Caco-2 (cell line): ENCODE data around the gene TNFRSF17. TPM values are rescaled to one million over a fixed set of nuclear protein-coding genes. Genes with fewer than 3 reads are reported as not detected.

Experiments used
- BruUV-seq: library from RNA; stranded (reverse); fragments of 400-500 nt; replicated peaks from 2 replicates; lab custom pipeline; 2021; lab: Mats Ljungman, UMichigan
- CTCF ChIA-PET: fragments of 300-600 bp; sonication (Branson Sonifier 250); formaldehyde crosslinking; loops from one replicate; lab custom pipeline; 2022; ENCODE audit warnings: antibody characterized with exemption; lab: Charles Lee
- POLR2A ChIA-PET: fragments of 300-600 bp; sonication (Branson Sonifier 250); formaldehyde crosslinking; loops from one replicate; lab custom pipeline; 2022; ENCODE audit warnings: antibody characterized with exemption; lab: Charles Lee
- DNase-seq, 2 experiments: peaks; one replicate each; pipeline versions ENCODE4 v3.0.0 to v3.0.0-alpha.2; 2020 to 2022
- H3K27me3 ChIP-seq: replicated peaks from 2 replicates; pipeline ENCODE4 v1.6.0; 2011; ENCODE audit warnings: low read length; ENCODE audit not compliant: control insufficient read depth, insufficient read depth
- H3K36me3 ChIP-seq: 2 replicates; pipeline ENCODE4 v1.5.1; 2011; ENCODE audit warnings: low read length; ENCODE audit not compliant: control insufficient read depth, insufficient read depth
- H3K4me1 ChIP-seq: fragments of 250-450 bp; sonication (Bioruptor Pico); 2 replicates; pipeline ENCODE4 v1.5.1; 2020; ENCODE audit warnings: mild to moderate bottlenecking
- H3K4me3 ChIP-seq: 2 replicates; pipeline ENCODE4 v1.5.1; 2011; ENCODE audit warnings: low read depth, mild to moderate bottlenecking, control low read depth, low read length
- H3K9me3 ChIP-seq: fragments of 250-450 bp; sonication (Bioruptor Pico); 2 replicates; pipeline ENCODE4 v1.5.1; 2020; ENCODE audit warnings: mild to moderate bottlenecking, moderate library complexity
- H3K27ac Mint-ChIP-seq: one replicate; pipeline ENCODE4 v1.8.0; 2022; ENCODE audit warnings: mixed read lengths; ENCODE audit not compliant: unreplicated experiment
- H3K27me3 Mint-ChIP-seq: one replicate; pipeline ENCODE4 v1.8.0; 2022; ENCODE audit warnings: mixed read lengths; ENCODE audit not compliant: insufficient read depth, unreplicated experiment
- H3K36me3 Mint-ChIP-seq: one replicate; pipeline ENCODE4 v1.8.0; 2022; ENCODE audit warnings: mild to moderate bottlenecking, mixed read lengths; ENCODE audit not compliant: insufficient read depth, unreplicated experiment
- H3K4me1 Mint-ChIP-seq: one replicate; pipeline ENCODE4 v1.8.0; 2022; ENCODE audit warnings: low read depth, mixed read lengths; ENCODE audit not compliant: unreplicated experiment
- H3K4me3 Mint-ChIP-seq: one replicate; pipeline ENCODE4 v1.8.0; 2022; ENCODE audit warnings: mild to moderate bottlenecking, moderate library complexity, mixed read lengths; ENCODE audit not compliant: unreplicated experiment
- H3K9me3 Mint-ChIP-seq: one replicate; pipeline ENCODE4 v1.8.0; 2022; ENCODE audit warnings: mixed read lengths; ENCODE audit not compliant: unreplicated experiment
- CTCF ChIP-seq, 2 experiments: fragments of 200-600 bp in 1 of 2; IDR thresholded peaks; 1 replicate in 1 of 2; 2 replicates in 1 of 2; pipeline versions ENCODE4 v1.5.1 to v1.8.0; 2011 to 2022; ENCODE audit warnings: antibody characterized with exemption in 1 of 2, control low read depth in 1 of 2, inconsistent platforms in 1 of 2, low read depth in 1 of 2, low read length in 1 of 2, mild to moderate bottlenecking in 1 of 2, moderate library complexity in 1 of 2; ENCODE audit not compliant: insufficient read depth in 1 of 2, severe bottlenecking in 1 of 2, unreplicated experiment in 1 of 2
- intact Hi-C: fragments of 100-400 bp; cut with micrococcal nuclease; formaldehyde crosslinking; loops from one replicate; pipeline ENCODE4 v1.10.0; 2022; ENCODE audit not compliant: unreplicated experiment
- total RNA-seq: library from RNA; stranded (reverse); gene quantifications from 2 replicates; pipeline ENCODE4 v1.2.3, GENCODE V29; 2022

The TNFRSF17 gene
- total RNA-seq, 1 experiment from 2014 or later: not detected

GRCh38 chr16:11946433-11946832, 18.6 kb upstream of the TNFRSF17 start:
- intact Hi-C loops: no loop called here
- POLR2A ChIA-PET: no interaction called here
- Mint-ChIP-seq H3K9me3 (no peaks in the 10 kb centered on the region), H3K4me3 (no peak overlapping the region), H3K4me1 (no peaks in the 10 kb centered on the region), H3K27me3 (no peaks in the 10 kb centered on the region), H3K27ac (no peak overlapping the region), H3K36me3 (no peaks in the 10 kb centered on the region)
- no peak for DNase-seq
- TF ChIP-seq CTCF (IDR thresholded peaks at IDR 0.05; ENCODE audit: insufficient read depth in 1 of 2, low read depth in 1 of 2, low read length in 1 of 2, severe bottlenecking in 1 of 2, unreplicated experiment in 1 of 2): no peak
- Histone ChIP-seq H3K9me3 (no peaks in the 10 kb centered on the region), H3K27me3 (no peaks in the 10 kb centered on the region), H3K36me3 (no peaks in the 10 kb centered on the region), H3K4me1 (no peaks in the 10 kb centered on the region), H3K4me3 (no peak overlapping the region)
- no TSS peak for BruUV-seq
- CTCF ChIA-PET: interaction anchor here (0.7 kb wide), 1 partner anchor 22 kb away, joined by 6 read pairs; no protein-coding TSS in a partner anchor

DNA sequence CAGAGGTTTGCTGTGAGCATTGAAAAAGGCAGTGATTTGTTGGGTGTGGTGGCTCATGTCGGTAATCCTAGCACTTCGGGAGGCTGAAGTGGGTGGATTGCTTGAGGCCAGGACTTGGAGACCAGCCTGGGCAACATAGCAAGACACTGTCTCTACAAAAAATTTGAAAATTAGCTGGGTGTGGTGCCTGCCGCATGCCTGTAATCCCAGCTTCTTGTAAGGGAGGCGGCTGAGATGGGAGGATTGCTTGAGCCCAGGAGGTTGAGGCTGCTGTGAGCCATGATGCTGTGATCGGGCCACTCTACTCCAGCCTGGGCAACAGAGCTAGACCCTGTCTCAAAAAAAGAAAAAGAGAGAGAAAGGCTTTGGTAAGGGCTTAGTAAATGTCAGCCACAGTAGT, 16.2 kb upstream of the TNFRSF17 start:
- H3K4me1 Mint-ChIP-seq: no peaks in the 10 kb centered on the region
- H3K9me3 Mint-ChIP-seq: no peaks in the 10 kb centered on the region
- Histone ChIP-seq H3K9me3 (no peaks in the 10 kb centered on the region), H3K36me3 (no peaks in the 10 kb centered on the region), H3K4me1 (no peaks in the 10 kb centered on the region), H3K27me3 (no peaks in the 10 kb centered on the region), H3K4me3 (no peak overlapping the region)
- H3K27ac Mint-ChIP-seq: no peak overlapping the region
- no peaks in the 10 kb centered on the region for H3K27me3 Mint-ChIP-seq
- no peak for TF ChIP-seq CTCF (IDR thresholded peaks at IDR 0.05; ENCODE audit: insufficient read depth in 1 of 2, low read depth in 1 of 2, low read length in 1 of 2, severe bottlenecking in 1 of 2, unreplicated experiment in 1 of 2)
- no TSS peak for BruUV-seq
- ChIA-PET CTCF (interaction anchor here (0.8 to 1.9 kb wide), 2 partner anchors 19 to 119 kb away, joined by 4 to 29 read pairs; no protein-coding TSS in a partner anchor), POLR2A (interaction anchor here (0.5 kb wide), 1 partner anchor 131 kb away, joined by 3 read pairs; no protein-coding TSS in a partner anchor)
- H3K36me3 Mint-ChIP-seq: no peaks in the 10 kb centered on the region
- no peak overlapping the region for H3K4me3 Mint-ChIP-seq
- no peak for DNase-seq
- intact Hi-C loops: loop anchor here (1.0 kb wide), 2 partner anchors 23 to 119 kb away; no protein-coding TSS in a partner anchor

DNA sequence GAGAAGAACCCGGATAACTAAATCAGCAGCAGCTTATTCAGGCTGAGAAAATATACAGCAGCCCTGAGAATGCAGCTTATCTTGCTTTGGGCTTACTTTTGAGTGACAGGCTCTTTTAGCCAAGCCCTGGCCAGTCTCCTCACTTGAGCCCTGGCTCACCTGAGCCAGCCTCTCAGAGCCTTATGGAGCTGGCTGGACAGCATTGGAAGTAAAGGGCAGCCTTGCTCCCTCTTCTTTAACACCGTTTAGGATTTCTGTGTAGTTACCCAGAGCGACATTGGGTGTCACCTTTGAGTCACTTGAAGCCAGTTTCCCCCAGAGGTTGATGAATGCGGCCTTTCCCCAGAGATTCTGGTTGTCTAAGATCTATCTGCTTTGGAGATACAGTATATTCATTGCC, 15.5 kb upstream of the TNFRSF17 start:
- TF ChIP-seq CTCF (IDR thresholded peaks at IDR 0.05; ENCODE audit: insufficient read depth in 1 of 2, low read depth in 1 of 2, low read length in 1 of 2, severe bottlenecking in 1 of 2, unreplicated experiment in 1 of 2): peak; percentile 23 to 51
- DNase-seq: peak; percentile 56 to 68

More for the DNA sequence above, 15.5 kb upstream of the TNFRSF17 start:
- no peaks in the 10 kb centered on the region for H3K9me3 ChIP-seq
- POLR2A ChIA-PET: no interaction called here
- H3K4me1 Mint-ChIP-seq: no peaks in the 10 kb centered on the region
- H3K4me1 ChIP-seq: no peaks in the 10 kb centered on the region
- H3K4me3 ChIP-seq: no peak overlapping the region
- no peaks in the 10 kb centered on the region for H3K36me3 ChIP-seq
- H3K27me3 ChIP-seq: no peaks in the 10 kb centered on the region
- intact Hi-C loops: loop anchor here (1.0 kb wide), 2 partner anchors 23 to 119 kb away; no protein-coding TSS in a partner anchor
- CTCF ChIA-PET: interaction anchor here (0.8 to 1.9 kb wide), 2 partner anchors 19 to 119 kb away, joined by 4 to 29 read pairs; no protein-coding TSS in a partner anchor
- no peaks in the 10 kb centered on the region for H3K9me3 Mint-ChIP-seq
- no peaks in the 10 kb centered on the region for H3K36me3 Mint-ChIP-seq
- no TSS peak for BruUV-seq
- no peak overlapping the region for H3K4me3 Mint-ChIP-seq
- H3K27ac Mint-ChIP-seq: no peak overlapping the region
- H3K27me3 Mint-ChIP-seq: no peaks in the 10 kb centered on the region
